Spleen (tissue), 11 donors: Measurements from ENCODE around the gene RAB11A. TPM values are rescaled to one million over a fixed set of nuclear protein-coding genes. Genes with fewer than 3 reads are reported as not detected.
"Not testable (repeated sequence)": the region's sequence is repeated elsewhere in the genome, so short reads cannot be mapped to it uniquely, and the experiment has no call there.

Experiments
- DNase-seq: peaks from one replicate; pipeline ENCODE4 v3.0.0-alpha.2; 2020
- H3K27ac ChIP-seq, 8 donors: fragments of 200-600 bp; sonication (generic) in 7 of 8; 1 replicate in 4 of 8; 2 replicates in 4 of 8; pipeline versions ENCODE4 v1.5.0 to v1.8.0; 2016 to 2021; ENCODE audit warnings: inconsistent platforms in 4 of 8, mild to moderate bottlenecking in 4 of 8, moderate library complexity in 1 of 8
- H3K27me3 ChIP-seq, 7 donors: fragments of 200-600 bp; sonication (generic) in 6 of 7; replicated peaks in 1 of 7; 1 replicate in 4 of 7; 2 replicates in 3 of 7; pipeline versions ENCODE4 v1.5.0 to v1.8.0; 2016 to 2021; ENCODE audit warnings: inconsistent platforms in 3 of 7, mild to moderate bottlenecking in 1 of 7
- H3K36me3 ChIP-seq, 6 donors: fragments of 200-600 bp; sonication (generic) in 5 of 6; 1 replicate in 4 of 6; 2 replicates in 2 of 6; pipeline versions ENCODE4 v1.5.0 to v1.8.0; 2016 to 2021; ENCODE audit warnings: inconsistent platforms in 2 of 6
- H3K4me1 ChIP-seq, 6 donors: fragments of 200-600 bp; sonication (generic) in 5 of 6; 1 replicate in 3 of 6; 2 replicates in 3 of 6; pipeline versions ENCODE4 v1.5.0 to v1.8.0; 2016 to 2021; ENCODE audit warnings: inconsistent platforms in 3 of 6
- H3K4me3 ChIP-seq, 8 donors: fragments of 200-600 bp; sonication (generic) in 7 of 8; 1 replicate in 4 of 8; 2 replicates in 4 of 8; pipeline versions ENCODE4 v1.5.0 to v1.8.0; 2016 to 2021; ENCODE audit warnings: inconsistent platforms in 4 of 8, mild to moderate bottlenecking in 4 of 8, moderate library complexity in 2 of 8
- H3K9me3 ChIP-seq, 8 donors: fragments of 200-600 bp; sonication (generic) in 7 of 8; 1 replicate in 4 of 8; 2 replicates in 4 of 8; pipeline versions ENCODE4 v1.5.0 to v1.8.0; 2016 to 2021; ENCODE audit warnings: inconsistent platforms in 4 of 8
- CTCF ChIP-seq, 11 experiments: fragments of 200-600 bp in 7 of 11; fragments of 450-650 bp in 4 of 11; sonication (generic) in 4 of 11; IDR thresholded peaks in 8 of 11; conservative IDR thresholded peaks in 3 of 11; 1 replicate in 7 of 11; 2 replicates in 4 of 11; pipeline versions ENCODE4 v1.4.0 to v1.8.0; 2016 to 2021; ENCODE audit warnings: antibody characterized with exemption in 11 of 11, inconsistent platforms in 4 of 11, mild to moderate bottlenecking in 1 of 11
- POLR2A ChIP-seq, 3 donors: fragments of 450-650 bp; IDR thresholded peaks; one replicate each; pipeline ENCODE4 v1.5.1; 2017; ENCODE audit warnings: antibody characterized with exemption in 3 of 3, mild to moderate bottlenecking in 1 of 3
- POLR2AphosphoS5 ChIP-seq, 3 donors: sonication (generic); formaldehyde crosslinking; IDR thresholded peaks; one replicate each; pipeline ENCODE4 v1.5.1; 2017; ENCODE audit warnings: antibody characterized with exemption in 3 of 3
- WGBS, 5 donors: extraction: QIAGEN DNeasy Blood & Tissue Kit in 3 of 5; methylation state at CpG; one replicate each; pipeline versions ENCODE4 v1.1.5 to v1.1.7; 2013 to 2018; 5-methylcytosine and 5-hydroxymethylcytosine counted together
- intact Hi-C: fragments of 100-400 bp; cut with DNase I; formaldehyde crosslinking; loops from one replicate; pipeline ENCODE4 v1.15.0; 2023; ENCODE audit warnings: low total_unique reads
- polyA plus RNA-seq, 3 donors: library from polyadenylated mRNA; stranded (reverse); fragments of 200-250 nt; gene quantifications; one replicate each; pipeline ENCODE4 v1.2.1, GENCODE V29; 2013
- total RNA-seq, 7 donors: library from RNA; depleted of rRNA in 3 of 7; stranded (reverse); fragments of >200 nt in 3 of 7; fragmentation: NEBNext Ultra II Directional in 4 of 7; extraction: Animal tissue kit (Norgen Biotek cat#: 25700) in 4 of 7; gene quantifications; one replicate each; pipeline versions ENCODE4 v1.1.0 to v1.2.1, GENCODE V29; 2016 to 2021
- donor health status: healthy with polysubstance abuse.
- donor health status: DM: no; HTN: no; CAD: no; lungs with moderate emphysema.
- donor health status: DM: no; HTN: no; CAD: no.
- donor health status: Bipolar disorder and iron deficiency.
- donor health status: healthy.
- donor health status: DM: no; HTN: no; CAD: no.
- donor health status: DM: yes; HTN: yes; CAD: no.

RAB11A gene
- total and polyA plus RNA-seq, 10 donors: 86.7 to 313 (median 235) TPM

- no peaks in the 10 kb centered on the region for H3K27me3 ChIP-seq
- H3K4me1 ChIP-seq: peaks cover 7 to 38% (median 25%) of the 10 kb centered on the region in 6 donors
- TF ChIP-seq POLR2AphosphoS5 (IDR thresholded peaks at IDR 0.05) (no peak), POLR2A (IDR thresholded peaks at IDR 0.05) (no peak), CTCF (IDR thresholded peaks at IDR 0.05 in 8 of 11, conservative IDR thresholded peaks at IDR 0.05 in 3 of 11) (no peak)
- intact Hi-C loops: no loop called here
- H3K4me3 ChIP-seq: no peak overlapping the region
- WGBS, 5 donors: 88 to 96% (median 95%) methylated on average over 3 of the region's 3 CpGs
- no peak overlapping the region for H3K27ac ChIP-seq
- H3K36me3 ChIP-seq: no peaks in the 10 kb centered on the region
- DNase-seq: no peak
- no peaks in the 10 kb centered on the region for H3K9me3 ChIP-seq
These were observed 2.0 kb upstream of the RAB11A start for GRCh38 chr15:65867244-65867643.

- intact Hi-C loops, DNase-seq, H3K36me3 ChIP-seq, H3K27ac ChIP-seq, H3K4me3 ChIP-seq, H3K27me3 ChIP-seq, H3K9me3 ChIP-seq: not testable (repeated sequence)
- peaks cover 13 to 41% (median 29%) of the 10 kb centered on the region in 6 donors for H3K4me1 ChIP-seq
- 96 to 98% (median 97%) methylated on average over 6 of the region's 6 CpGs for WGBS, 5 donors
These were observed 1.4 kb upstream of the RAB11A start for GRCh38 chr15:65867933-65868332.

GRCh38 chr15:65868546-65869125, 655 bp upstream of the RAB11A start:
- 64 to 68% (median 67%) methylated on average over 11 of the region's 11 CpGs for WGBS, 5 donors
- H3K27ac ChIP-seq: peak overlapping the region; percentile 93 to 99 (median 96)
- TF ChIP-seq POLR2A (IDR thresholded peaks at IDR 0.05) (no peak), CTCF (IDR thresholded peaks at IDR 0.05 in 8 of 11, conservative IDR thresholded peaks at IDR 0.05 in 3 of 11) (no peak), POLR2AphosphoS5 (IDR thresholded peaks at IDR 0.05) (no peak)
- DNase-seq: no peak
- no peaks in the 10 kb centered on the region for H3K9me3 ChIP-seq
- H3K4me1 ChIP-seq: peaks cover 17 to 44% (median 34%) of the 10 kb centered on the region in 6 donors
- intact Hi-C loops: no loop called here
- no peaks in the 10 kb centered on the region for H3K36me3 ChIP-seq
- no peaks in the 10 kb centered on the region for H3K27me3 ChIP-seq
- peak overlapping the region; percentile 83 to 97 (median 88) for H3K4me3 ChIP-seq

- Histone ChIP-seq H3K4me3 (peak overlapping the region; percentile 83 to 97 (median 88)), H3K27me3 (no peaks in the 10 kb centered on the region), H3K36me3 (peaks cover 0 to 13% (median 7%) of the 10 kb centered on the region in 6 donors), H3K4me1 (peaks cover 19 to 59% (median 44%) of the 10 kb centered on the region in 6 donors), H3K9me3 (no peaks in the 10 kb centered on the region), H3K27ac (peak overlapping the region; percentile 93 to 99 (median 96))
- 1 to 2% (median 1%) methylated on average over 43 of the region's 43 CpGs for WGBS, 5 donors
- DNase-seq: peak; percentile 84
- intact Hi-C loops: no loop called here
- TF ChIP-seq CTCF (IDR thresholded peaks at IDR 0.05 in 8 of 11, conservative IDR thresholded peaks at IDR 0.05 in 3 of 11) (no peak), POLR2A (IDR thresholded peaks at IDR 0.05) (peak in 1 of 3 donors; percentile 49), POLR2AphosphoS5 (IDR thresholded peaks at IDR 0.05) (peak in 2 of 3 donors; percentile 76 to 90)
These were observed 922 bp downstream of the RAB11A start for GRCh38 chr15:65869954-65870871.
